HG02884 (cell line): ENCODE data around the gene VPS9D1.
A peak's percentile ranks its signal among the peaks of the same experiment; 100 is the strongest.
"Not testable (repeated sequence)": the region's sequence is repeated elsewhere in the genome, so short reads cannot be mapped to it uniquely, and the experiment has no call there.

ENCODE experiments used
- ATAC-seq: cut with Tn5 transposase; IDR thresholded peaks from one replicate; pipeline ENCODE4 v1.9.1; 2021; ENCODE audit warnings: mild to moderate bottlenecking, moderate library complexity; ENCODE audit not compliant: unreplicated experiment

The VPS9D1 gene

GRCh38 chr16:89668790-89669158 lies 51.9 kb downstream of the VPS9D1 start:
- ATAC-seq, result no peak

- no peak for ATAC-seq
Measured at GRCh38 chr16:89667633-89668032, 53.1 kb downstream of the VPS9D1 start.

GRCh38 chr16:89667000-89667399 lies 53.7 kb downstream of the VPS9D1 start:
- not testable (repeated sequence) for ATAC-seq

- ATAC-seq, result not testable (repeated sequence)
Measured at GRCh38 chr16:89664238-89664637, 56.5 kb downstream of the VPS9D1 start.

- no peak for ATAC-seq
Measured at GRCh38 chr16:89661215-89661614, 59.5 kb downstream of the VPS9D1 start.

GRCh38 chr16:89660146-89660545 lies 60.6 kb downstream of the VPS9D1 start:
- no peak for ATAC-seq

GRCh38 chr16:89658221-89658879 lies 62.3 kb downstream of the VPS9D1 start:
- ATAC-seq, result no peak

- ATAC-seq, result peak; percentile 83
Measured at GRCh38 chr16:89657442-89658220, 63.1 kb downstream of the VPS9D1 start, which contains the start of the genes CHMP1A and SPATA33. CHMP1A (minus strand) TSS chr16:89657708; CDS start chr16:89657588, 120 bp downstream. SPATA33 (plus strand) TSS chr16:89657836; CDS start chr16:89657912, 76 bp downstream.
